GM23248 (cell line): ENCODE results near the gene CLCN6. TPM values are rescaled to one million over a fixed set of nuclear protein-coding genes. Genes with fewer than 3 reads are reported as not detected.

Source experiments
- DNase-seq: peaks from one replicate; pipeline ENCODE4 v3.0.0-alpha.2; 2015
- H2AFZ ChIP-seq: fragments of 200-600 bp; sonication (generic); 2 replicates; pipeline ENCODE4 v1.6.1; 2016; ENCODE audit warnings: antibody characterized with exemption
- H3F3A ChIP-seq: fragments of 200-600 bp; sonication (generic); 2 replicates; pipeline ENCODE4 v1.6.1; 2016; ENCODE audit warnings: mild to moderate bottlenecking, antibody characterized with exemption, mixed run types; ENCODE audit not compliant: insufficient read depth
- H3K27ac ChIP-seq: fragments of 200-600 bp; sonication (generic); 2 replicates; pipeline ENCODE4 v1.5.1; 2016; ENCODE audit warnings: mild to moderate bottlenecking
- H3K27me3 ChIP-seq: fragments of 200-600 bp; sonication (generic); replicated peaks from 2 replicates; pipeline ENCODE4 v1.6.1; 2016; ENCODE audit warnings: mild to moderate bottlenecking; ENCODE audit not compliant: insufficient read depth
- H3K36me3 ChIP-seq: fragments of 200-600 bp; sonication (generic); 2 replicates; pipeline ENCODE4 v1.6.1; 2016; ENCODE audit warnings: low read depth, mild to moderate bottlenecking
- H3K4me1 ChIP-seq: fragments of 200-600 bp; sonication (generic); 2 replicates; pipeline ENCODE4 v1.6.1; 2016; ENCODE audit warnings: mild to moderate bottlenecking; ENCODE audit not compliant: insufficient read depth
- H3K4me2 ChIP-seq: fragments of 200-600 bp; sonication (generic); one replicate; pipeline ENCODE4 v1.6.1; 2016; ENCODE audit warnings: mild to moderate bottlenecking; ENCODE audit not compliant: unreplicated experiment
- H3K4me3 ChIP-seq: fragments of 200-600 bp; sonication (generic); 2 replicates; pipeline ENCODE4 v1.5.1; 2016; ENCODE audit warnings: mild to moderate bottlenecking
- H3K79me2 ChIP-seq: fragments of 200-600 bp; sonication (generic); 2 replicates; pipeline ENCODE4 v1.6.1; 2016; ENCODE audit warnings: mild to moderate bottlenecking; ENCODE audit not compliant: insufficient read depth
- H3K9ac ChIP-seq: fragments of 200-600 bp; sonication (generic); 2 replicates; pipeline ENCODE4 v1.6.1; 2016; ENCODE audit warnings: mild to moderate bottlenecking
- H3K9me2 ChIP-seq: fragments of 200-600 bp; sonication (generic); 2 replicates; pipeline ENCODE4 v1.6.1; 2016; ENCODE audit warnings: mixed run types, mild to moderate bottlenecking, moderate library complexity; ENCODE audit not compliant: insufficient read depth
- H3K9me3 ChIP-seq: fragments of 200-600 bp; sonication (generic); one replicate; pipeline ENCODE4 v1.6.1; 2017; ENCODE audit warnings: low read depth
- H4K20me1 ChIP-seq: fragments of 200-600 bp; sonication (generic); 2 replicates; pipeline ENCODE4 v1.6.0; 2016; ENCODE audit not compliant: insufficient read depth
- EZH2 ChIP-seq: fragments of 200-600 bp; sonication (generic); IDR thresholded peaks from 2 replicates; pipeline ENCODE4 v1.6.1; 2018; ENCODE audit warnings: antibody characterized with exemption, mild to moderate bottlenecking; ENCODE audit not compliant: insufficient read depth, poor library complexity, severe bottlenecking
- EZH2phosphoT487 ChIP-seq: fragments of 200-600 bp; sonication (generic); IDR thresholded peaks from 2 replicates; pipeline ENCODE4 v1.6.1; 2018; ENCODE audit warnings: antibody characterized with exemption, moderate library complexity, mild to moderate bottlenecking, low read depth; ENCODE audit not compliant: insufficient read depth
- WGBS, 2 experiments: methylation state at CpG; one replicate each; pipeline ENCODE4 v1.1.6; 2015 to 2017; ENCODE audit warnings: low lambda C conversion rate in 2 of 2, low coverage in 1 of 2; ENCODE audit errors: missing lambda C conversion rate in 2 of 2; 5-methylcytosine and 5-hydroxymethylcytosine counted together
- in situ Hi-C: fragments of 300-500 bp; cut with MboI; formaldehyde crosslinking; loops from 2 replicates; pipeline ENCODE4 v1.15.0; 2020
- polyA plus RNA-seq: library from polyadenylated mRNA; unstranded; fragments of >200 nt; fragmentation: Nextera tagmentation; extraction: Ambion mirVana; gene quantifications from 2 replicates; pipeline ENCODE4 v1.2.1, GENCODE V29; 2016
- total RNA-seq: library from RNA; depleted of rRNA; stranded (reverse); fragments of >200 nt; shearing (Covaris generic); gene quantifications from 2 replicates; pipeline ENCODE4 v1.2.3, GENCODE V29; 2014

Gene CLCN6
- total and polyA plus RNA-seq, 2 experiments from 2014 or later: 4.9 to 5.4 TPM

DNA sequence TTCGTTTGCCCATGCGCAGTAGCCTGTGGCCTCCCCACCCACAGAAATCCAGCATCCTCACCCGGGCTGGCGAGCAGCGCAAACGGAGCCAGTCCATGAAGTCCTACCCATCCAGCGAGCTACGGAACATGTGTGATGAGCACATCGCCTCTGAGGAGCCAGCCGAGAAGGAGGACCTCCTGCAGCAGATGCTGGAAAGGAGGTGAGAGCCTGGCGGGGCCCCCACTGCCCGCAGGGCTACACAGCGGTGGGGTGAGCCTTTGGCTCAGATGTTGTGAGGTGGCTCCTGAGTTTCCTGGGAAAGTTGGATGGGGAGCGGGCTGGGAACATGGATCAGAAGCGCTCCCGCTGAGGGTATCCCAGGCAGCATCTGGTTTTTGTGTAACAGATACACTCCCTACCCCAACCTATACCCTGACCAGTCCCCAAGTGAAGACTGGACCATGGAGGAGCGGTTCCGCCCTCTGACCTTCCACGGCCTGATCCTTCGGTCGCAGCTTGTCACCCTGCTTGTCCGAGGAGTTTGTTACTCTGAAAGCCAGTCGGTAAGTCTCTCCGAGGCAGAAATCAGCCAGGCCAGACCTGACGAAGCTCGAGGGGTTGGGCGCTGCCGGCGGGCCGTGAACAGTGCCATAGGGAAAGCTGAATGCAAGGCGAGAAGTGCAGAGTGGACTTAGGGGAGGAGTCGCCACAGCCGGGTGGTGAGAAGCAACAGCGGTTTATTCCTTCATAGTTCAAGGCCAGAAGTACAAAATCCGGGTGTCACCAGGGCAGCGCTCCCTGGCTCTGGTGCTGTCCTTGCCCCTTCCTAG lies 31.2 kb downstream of the CLCN6 start:
- in situ Hi-C loops: no loop called here

DNA sequence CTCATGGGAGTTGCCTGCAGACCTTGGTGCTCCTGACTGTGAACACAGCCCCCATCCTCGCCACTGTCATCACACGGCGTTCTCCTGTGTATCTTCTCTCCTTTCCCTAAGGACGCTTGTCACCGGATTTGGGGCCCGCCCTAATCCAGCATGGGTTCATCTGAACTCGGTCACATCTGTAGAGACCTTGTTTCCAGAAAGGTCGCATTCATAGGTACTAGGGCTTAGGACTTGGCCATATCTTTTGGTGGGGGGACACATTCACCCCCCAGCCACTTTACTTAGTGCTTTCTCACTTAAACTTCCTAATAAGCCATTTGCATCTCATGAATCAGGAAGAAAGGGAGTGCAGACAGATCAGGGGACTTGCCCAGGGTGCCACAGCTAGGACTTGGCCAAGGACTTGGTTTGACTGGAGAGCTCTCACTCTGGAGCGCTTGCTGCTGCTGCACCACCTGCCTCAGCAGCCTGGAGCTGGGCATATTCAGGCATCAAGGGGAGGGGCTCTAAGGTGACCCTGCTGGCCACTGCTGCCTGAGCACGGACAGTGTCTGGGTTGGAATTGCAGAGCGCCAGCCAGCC lies 31.9 kb downstream of the CLCN6 start:
- no peaks in the 10 kb centered on the region for H3K4me1 ChIP-seq

More for the DNA sequence above, 31.2 kb downstream of the CLCN6 start:
- H3K4me2 ChIP-seq: no peak overlapping the region
- no peaks in the 10 kb centered on the region for H3K4me1 ChIP-seq
- H3K9me2 ChIP-seq: no peaks in the 10 kb centered on the region
- no peak for DNase-seq
- TF ChIP-seq EZH2 (no peak), EZH2phosphoT487 (no peak)
- no peaks in the 10 kb centered on the region for H3K27me3 ChIP-seq
- no peak overlapping the region for H3K27ac ChIP-seq
- no peaks in the 10 kb centered on the region for H3K79me2 ChIP-seq
- H3K36me3 ChIP-seq: peaks cover 32% of the 10 kb centered on the region
- 91% methylated on average over 36 of the region's 36 CpGs for WGBS, 2 experiments
- no peaks in the 10 kb centered on the region for H3F3A ChIP-seq
- no peak overlapping the region for H3K4me3 ChIP-seq
- H3K9ac ChIP-seq: no peak overlapping the region
- H4K20me1 ChIP-seq: no peaks in the 10 kb centered on the region
- no peak overlapping the region for H2AFZ ChIP-seq
- H3K9me3 ChIP-seq: no peaks in the 10 kb centered on the region

DNA sequence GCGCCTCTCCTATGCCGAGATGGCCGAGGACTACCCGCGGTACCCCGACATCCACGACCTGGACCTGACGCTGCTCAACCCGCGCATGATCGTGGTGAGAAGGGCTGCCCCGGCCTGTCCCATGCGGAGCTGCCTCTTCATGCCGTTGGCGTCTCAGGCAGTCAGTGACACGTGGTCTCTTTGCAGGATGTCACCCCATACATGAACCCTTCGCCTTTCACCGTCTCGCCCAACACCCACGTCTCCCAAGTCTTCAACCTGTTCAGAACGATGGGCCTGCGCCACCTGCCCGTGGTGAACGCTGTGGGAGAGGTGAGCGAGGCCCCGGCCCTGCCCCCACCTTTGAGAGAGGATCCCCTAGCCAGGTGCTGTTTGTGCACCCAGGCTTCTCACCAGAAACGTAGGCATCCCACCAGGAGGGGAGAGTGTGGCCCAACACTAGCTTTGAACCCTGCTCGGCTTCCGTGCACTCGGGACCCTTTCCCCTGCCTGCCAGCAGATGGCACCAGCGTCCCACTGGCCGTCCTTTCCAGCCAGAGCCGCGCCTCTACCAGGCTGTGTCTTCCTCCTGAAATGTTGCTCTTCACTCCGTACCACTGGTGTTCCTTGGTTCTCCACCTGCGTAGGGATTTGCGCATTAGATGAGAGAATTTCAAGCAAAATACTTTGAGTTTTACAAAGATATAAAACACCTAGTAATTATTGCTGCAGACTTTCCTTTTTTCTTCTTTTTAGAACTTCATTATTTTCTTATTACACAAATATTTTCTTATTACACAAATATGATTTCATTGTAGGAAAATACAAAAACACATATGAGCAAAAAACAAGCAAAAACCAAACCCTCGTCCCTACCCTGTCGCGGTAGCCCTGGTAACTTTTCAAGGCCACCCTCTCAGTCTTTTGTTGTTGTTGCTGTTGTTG lies 32.6 kb downstream of the CLCN6 start:
- H3K27me3 ChIP-seq: no peaks in the 10 kb centered on the region
- H3K4me2 ChIP-seq: no peak overlapping the region
- no peaks in the 10 kb centered on the region for H3K9me2 ChIP-seq
- peaks cover 32% of the 10 kb centered on the region for H3K36me3 ChIP-seq
- peak; percentile 79 for DNase-seq
- H2AFZ ChIP-seq: no peak overlapping the region
- no peaks in the 10 kb centered on the region for H3K4me1 ChIP-seq
- no peak overlapping the region for H3K4me3 ChIP-seq
- H4K20me1 ChIP-seq: no peaks in the 10 kb centered on the region
- no peaks in the 10 kb centered on the region for H3F3A ChIP-seq
- H3K9ac ChIP-seq: no peak overlapping the region
- H3K79me2 ChIP-seq: no peaks in the 10 kb centered on the region
- H3K9me3 ChIP-seq: no peaks in the 10 kb centered on the region
- no peak overlapping the region for H3K27ac ChIP-seq
- 62 to 63% methylated on average over 35 to 38 of the region's 40 CpGs for WGBS, 2 experiments
- no peak for TF ChIP-seq EZH2
- TF ChIP-seq EZH2phosphoT487: no peak
- in situ Hi-C loops: no loop called here

More for the DNA sequence above, 31.9 kb downstream of the CLCN6 start:
- no peaks in the 10 kb centered on the region for H3K27me3 ChIP-seq
- H3K9ac ChIP-seq: no peak overlapping the region
- no peak overlapping the region for H3K27ac ChIP-seq
- H3K79me2 ChIP-seq: no peaks in the 10 kb centered on the region
- WGBS, 2 experiments: 85 to 88% methylated on average over 10 to 11 of the region's 11 CpGs
- H3K4me2 ChIP-seq: no peak overlapping the region
- no peak overlapping the region for H3K4me3 ChIP-seq
- H2AFZ ChIP-seq: no peak overlapping the region
- H3K9me2 ChIP-seq: no peaks in the 10 kb centered on the region
- no peak for TF ChIP-seq EZH2
- no peak for TF ChIP-seq EZH2phosphoT487
- no peak for DNase-seq
- H3F3A ChIP-seq: no peaks in the 10 kb centered on the region
- H4K20me1 ChIP-seq: no peaks in the 10 kb centered on the region
- in situ Hi-C loops: no loop called here
- peaks cover 32% of the 10 kb centered on the region for H3K36me3 ChIP-seq
- H3K9me3 ChIP-seq: no peaks in the 10 kb centered on the region
